ENCODE results near the gene UBQLN1.

DNA sequence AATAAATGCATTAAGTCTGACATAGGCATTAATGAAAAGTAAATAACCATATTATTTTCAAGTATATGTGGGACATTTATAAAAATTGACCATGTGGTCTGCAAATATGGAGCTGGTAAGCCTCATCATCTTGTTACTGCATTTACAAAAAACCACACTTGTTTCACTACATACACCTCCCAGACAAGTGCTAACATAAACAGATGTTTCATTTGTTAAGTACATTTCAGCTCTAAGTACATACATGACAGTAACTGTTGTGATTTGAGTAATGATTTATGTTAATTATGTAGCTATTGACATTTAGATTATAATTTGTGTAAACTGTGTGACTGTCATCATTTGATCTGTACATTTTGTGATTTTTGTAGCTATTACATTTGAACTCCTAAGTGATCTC is 70.9 kb downstream of the UBQLN1 start:
- no peak for TF ChIP-seq POLR2A (IDR thresholded peaks at IDR 0.05; ENCODE audit: low read depth, low read length)
- TF ChIP-seq POLR2AphosphoS5 (IDR thresholded peaks at IDR 0.05; ENCODE audit: low read depth, low read length) = no peak
